H1 (cell line): ENCODE data around the gene B9D2. TPM values are rescaled to one million over a fixed set of nuclear protein-coding genes. Genes with fewer than 3 reads are reported as not detected.

Experiments used
- ATF2 ChIP-seq: IDR thresholded peaks from 2 replicates; pipeline ENCODE4 v1.6.1; 2012; ENCODE audit warnings: low read length, inconsistent platforms
- GTF2F1 ChIP-seq: IDR thresholded peaks from 2 replicates; pipeline ENCODE4 v1.6.1; 2012; ENCODE audit warnings: low read depth, low read length, improper control_type of control experiment, borderline replicate concordance
- KDM1A ChIP-seq: fragments of 200-600, 300-600 bp; sonication (generic); IDR thresholded peaks from 2 replicates; pipeline ENCODE4 v1.7.1; 2016; ENCODE audit warnings: mild to moderate bottlenecking, low read length, borderline replicate concordance
- KDM4A ChIP-seq: IDR thresholded peaks from one replicate; pipeline ENCODE4 v1.7.1; 2012; ENCODE audit warnings: low read depth, mild to moderate bottlenecking, moderate library complexity, low read length, inconsistent platforms; ENCODE audit not compliant: severe bottlenecking
- KDM5A ChIP-seq: fragments of 200-600 bp; IDR thresholded peaks from 2 replicates; pipeline ENCODE4 v1.7.1; 2012; ENCODE audit warnings: mild to moderate bottlenecking, low read length, inconsistent platforms, mixed read lengths
- polyA plus RNA-seq, 7 experiments: library from polyadenylated mRNA; depleted of rRNA in 3 of 7; stranded (reverse) in 5 of 7; unstranded in 2 of 7; fragments of >200 nt in 5 of 7; fragments of 200-250 nt in 2 of 7; gene quantifications; 1 replicate in 5 of 7; 2 replicates in 1 of 7; 4 replicates in 1 of 7; pipeline versions ENCODE4 v1.2.1 to v1.2.3, GENCODE V29; 2011 to 2013; ENCODE audit warnings: missing spikeins in 2 of 7, mixed read lengths in 2 of 7
- total RNA-seq: library from RNA; stranded (reverse); fragmentation: NEBNext Ultra II Directional; extraction: Animal tissue kit (Norgen Biotek cat#: 25700); gene quantifications from 2 replicates; pipeline ENCODE4 v1.2.1, GENCODE V29; 2021

The B9D2 gene
- total and polyA plus RNA-seq, 2 of the 8 experiments (the other 6 are each of a cell fraction or from before 2014, with no cell fraction given), result 4.9 to 6.3 TPM

GRCh38 chr19:41330481-41330880 lies 33.5 kb downstream of the B9D2 start (continued):
- TF ChIP-seq GTF2F1 (no peak), ATF2 (no peak), KDM4A (no peak), KDM1A (no peak), KDM5A (no peak)
- TF ChIP-seq, all 59 proteins: peak for 0
